RWPE2 (cell line): ENCODE results near the gene NXPE4.
A peak's percentile ranks its signal among the peaks of the same experiment; 100 is the strongest.

ENCODE experiments used
- ATAC-seq: fragments of 200-7000 bp; cut with Tn5 transposase; 3 replicates; pipeline ENCODE4 v1.9.1; 2021; ENCODE audit warnings: low read depth
- DNase-seq: peaks from one replicate; pipeline ENCODE4 v3.0.0-alpha.2; 2020; ENCODE audit warnings: low spot score
- H3K27ac ChIP-seq: fragments of 450-650 bp; 2 replicates; pipeline ENCODE4 v1.5.1; 2017; ENCODE audit warnings: mild to moderate bottlenecking; ENCODE audit not compliant: poor library complexity, severe bottlenecking
- H3K27me3 ChIP-seq: fragments of 250-450 bp; sonication (Bioruptor Pico); 2 replicates; pipeline ENCODE4 v1.5.1; 2021; ENCODE audit warnings: mild to moderate bottlenecking, moderate library complexity; ENCODE audit not compliant: insufficient read depth, poor library complexity, severe bottlenecking
- H3K36me3 ChIP-seq: fragments of 250-450 bp; sonication (Bioruptor Pico); 2 replicates; pipeline ENCODE4 v1.5.1; 2020; ENCODE audit warnings: low read depth, mild to moderate bottlenecking, moderate library complexity
- H3K4me1 ChIP-seq: fragments of 250-450 bp; sonication (Bioruptor Pico); 2 replicates; pipeline ENCODE4 v1.5.1; 2021; ENCODE audit warnings: mild to moderate bottlenecking, moderate library complexity; ENCODE audit not compliant: insufficient read depth, poor library complexity, severe bottlenecking
- H3K4me3 ChIP-seq: fragments of 250-450 bp; sonication (Bioruptor Pico); 2 replicates; pipeline ENCODE4 v1.5.1; 2021; ENCODE audit warnings: mild to moderate bottlenecking, moderate library complexity; ENCODE audit not compliant: severe bottlenecking
- H3K9me3 ChIP-seq: fragments of 250-450 bp; sonication (Bioruptor Pico); 2 replicates; pipeline ENCODE4 v1.5.1; 2021; ENCODE audit warnings: mild to moderate bottlenecking, moderate library complexity; ENCODE audit not compliant: severe bottlenecking
- CTCF ChIP-seq: fragments of 450-650 bp; IDR thresholded peaks from one replicate; pipeline ENCODE4 v1.5.1; 2017; ENCODE audit warnings: mild to moderate bottlenecking, moderate library complexity; ENCODE audit not compliant: poor library complexity, severe bottlenecking

NXPE4 gene

GRCh38 chr11:114564831-114565230 is 30.8 kb downstream of the NXPE4 start:
- H3K27me3 ChIP-seq = no peaks in the 10 kb centered on the region
- H3K4me1 ChIP-seq = peaks cover 11% of the 10 kb centered on the region
- H3K4me3 ChIP-seq = no peak overlapping the region
- H3K27ac ChIP-seq = no peak overlapping the region
- no peak for DNase-seq
- TF ChIP-seq CTCF = no peak
- H3K9me3 ChIP-seq = no peaks in the 10 kb centered on the region
- no peak for ATAC-seq
- no peaks in the 10 kb centered on the region for H3K36me3 ChIP-seq

GRCh38 chr11:114563077-114563476 is 32.5 kb downstream of the NXPE4 start:
- no peaks in the 10 kb centered on the region for H3K36me3 ChIP-seq
- H3K4me3 ChIP-seq = no peak overlapping the region
- DNase-seq (no peak), ATAC-seq (peak; percentile 88)
- no peaks in the 10 kb centered on the region for H3K9me3 ChIP-seq
- H3K4me1 ChIP-seq = peaks cover 11% of the 10 kb centered on the region
- no peaks in the 10 kb centered on the region for H3K27me3 ChIP-seq
- no peak overlapping the region for H3K27ac ChIP-seq
- no peak for TF ChIP-seq CTCF

GRCh38 chr11:114562166-114562916 is 33.2 kb downstream of the NXPE4 start:
- H3K9me3 ChIP-seq = no peaks in the 10 kb centered on the region
- ATAC-seq (peak; percentile 54; the same call in 2 of the 3 replicates), DNase-seq (no peak)
- H3K27me3 ChIP-seq = no peaks in the 10 kb centered on the region
- no peak overlapping the region for H3K27ac ChIP-seq
- H3K36me3 ChIP-seq = no peaks in the 10 kb centered on the region
- TF ChIP-seq CTCF = no peak
- no peak overlapping the region for H3K4me3 ChIP-seq
- H3K4me1 ChIP-seq = peaks cover 11% of the 10 kb centered on the region

GRCh38 chr11:114559425-114560310 is 35.9 kb downstream of the NXPE4 start, which contains the start of gene NXPE1:
TSS of gene NXPE1 (minus strand) at chr11:114559881. CDS start at chr11:114551201, 8,680 bp downstream.
- no peak for TF ChIP-seq CTCF
- Histone ChIP-seq H3K27me3 (no peaks in the 10 kb centered on the region), H3K36me3 (no peaks in the 10 kb centered on the region), H3K4me3 (no peak within 1 kb of the TSS), H3K27ac (no peak within 1 kb of the TSS), H3K9me3 (no peaks in the 10 kb centered on the region), H3K4me1 (peaks cover 11% of the 10 kb centered on the region)
- ATAC-seq = no peak
- DNase-seq = no peak
